Esophagus muscularis mucosa (tissue), 4 donors: Measurements from ENCODE around the gene POLR2H. TPM values are rescaled to one million over a fixed set of nuclear protein-coding genes. Genes with fewer than 3 reads are reported as not detected.
A peak's percentile ranks its signal among the peaks of the same experiment; 100 is the strongest.

ENCODE experiments used
- DNase-seq: peaks from one replicate; pipeline ENCODE4 v3.0.0-alpha.2; 2017; ENCODE audit errors: extremely low spot score
- H3K27ac ChIP-seq, 4 donors: fragments of 200-600 bp; sonication (generic); replicated peaks in 1 of 4; 1 replicate in 3 of 4; 2 replicates in 1 of 4; pipeline ENCODE4 v1.5.1; 2016 to 2019; ENCODE audit warnings: mild to moderate bottlenecking in 1 of 4
- H3K27me3 ChIP-seq, 4 donors: fragments of 200-600 bp; sonication (generic); one replicate each; pipeline versions ENCODE4 v1.5.1 to v1.6.0; 2016 to 2019
- H3K36me3 ChIP-seq, 4 donors: fragments of 200-600 bp; sonication (generic); one replicate each; pipeline ENCODE4 v1.5.1; 2016 to 2019
- H3K4me1 ChIP-seq, 4 donors: fragments of 200-600 bp; sonication (generic); one replicate each; pipeline ENCODE4 v1.5.1; 2016 to 2019
- H3K4me3 ChIP-seq, 4 donors: fragments of 200-600 bp; sonication (generic); 1 replicate in 2 of 4; 2 replicates in 2 of 4; pipeline ENCODE4 v1.5.1; 2016 to 2019; ENCODE audit warnings: mild to moderate bottlenecking in 4 of 4, moderate library complexity in 1 of 4
- H3K9me3 ChIP-seq, 4 donors: fragments of 200-600 bp; sonication (generic); 1 replicate in 3 of 4; 2 replicates in 1 of 4; pipeline ENCODE4 v1.5.1; 2016 to 2019
- EP300 ChIP-seq: sonication (generic); formaldehyde crosslinking; IDR thresholded peaks from one replicate; pipeline ENCODE4 v1.6.1; 2017; ENCODE audit warnings: antibody characterized with exemption
- POLR2A ChIP-seq: fragments of 450-650 bp; IDR thresholded peaks from one replicate; pipeline ENCODE4 v1.6.1; 2017; ENCODE audit warnings: antibody characterized with exemption, moderate library complexity, mild to moderate bottlenecking, low read depth
- POLR2AphosphoS5 ChIP-seq, 2 donors: sonication (generic); formaldehyde crosslinking; IDR thresholded peaks; one replicate each; pipeline ENCODE4 v1.6.1; 2017; ENCODE audit warnings: antibody characterized with exemption in 2 of 2
- WGBS: methylation state at CpG from one replicate; pipeline ENCODE4 v1.1.5; 2018; 5-methylcytosine and 5-hydroxymethylcytosine counted together
- intact Hi-C: fragments of 100-400 bp; cut with DNase I; formaldehyde crosslinking; loops from one replicate; pipeline ENCODE4 v1.15.1; 2023
- total RNA-seq, 4 donors: library from RNA; depleted of rRNA; stranded (reverse); fragments of >200 nt; gene quantifications; one replicate each; pipeline versions ENCODE4 v1.1.0 to v1.2.1, GENCODE V29; 2016
- TF ChIP-seq, protein P1 (sequence below), 3 experiments: fragments of 200-600 bp in 2 of 3; fragments of 450-650 bp in 1 of 3; sonication (generic) in 2 of 3; IDR thresholded peaks; one replicate each; pipeline ENCODE4 v1.5.1; 2017 to 2019; ENCODE audit warnings: antibody characterized with exemption in 3 of 3, mild to moderate bottlenecking in 2 of 3, moderate library complexity in 1 of 3

Gene POLR2H
- total RNA-seq, 4 donors from 2014 or later: 36.0 to 52.1 (median 40.4) TPM

GRCh38 chr3:184368586-184369183 lies 7.2 kb downstream of the POLR2H start:
- 54% methylated on average over 3 of the region's 3 CpGs for WGBS
- H3K36me3 ChIP-seq: peaks cover 8 to 59% (median 45%) of the 10 kb centered on the region in 4 donors
- no peak for DNase-seq
- peaks cover 18 to 48% (median 39%) of the 10 kb centered on the region in 4 donors for H3K4me1 ChIP-seq
- H3K27ac ChIP-seq: peak overlapping the region in 2 of 4 donors; percentile 3 to 30
- intact Hi-C loops: no loop called here
- no peaks in the 10 kb centered on the region for H3K27me3 ChIP-seq
- TF ChIP-seq, protein P1, sequence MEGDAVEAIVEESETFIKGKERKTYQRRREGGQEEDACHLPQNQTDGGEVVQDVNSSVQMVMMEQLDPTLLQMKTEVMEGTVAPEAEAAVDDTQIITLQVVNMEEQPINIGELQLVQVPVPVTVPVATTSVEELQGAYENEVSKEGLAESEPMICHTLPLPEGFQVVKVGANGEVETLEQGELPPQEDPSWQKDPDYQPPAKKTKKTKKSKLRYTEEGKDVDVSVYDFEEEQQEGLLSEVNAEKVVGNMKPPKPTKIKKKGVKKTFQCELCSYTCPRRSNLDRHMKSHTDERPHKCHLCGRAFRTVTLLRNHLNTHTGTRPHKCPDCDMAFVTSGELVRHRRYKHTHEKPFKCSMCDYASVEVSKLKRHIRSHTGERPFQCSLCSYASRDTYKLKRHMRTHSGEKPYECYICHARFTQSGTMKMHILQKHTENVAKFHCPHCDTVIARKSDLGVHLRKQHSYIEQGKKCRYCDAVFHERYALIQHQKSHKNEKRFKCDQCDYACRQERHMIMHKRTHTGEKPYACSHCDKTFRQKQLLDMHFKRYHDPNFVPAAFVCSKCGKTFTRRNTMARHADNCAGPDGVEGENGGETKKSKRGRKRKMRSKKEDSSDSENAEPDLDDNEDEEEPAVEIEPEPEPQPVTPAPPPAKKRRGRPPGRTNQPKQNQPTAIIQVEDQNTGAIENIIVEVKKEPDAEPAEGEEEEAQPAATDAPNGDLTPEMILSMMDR (IDR thresholded peaks at IDR 0.05): no peak
- TF ChIP-seq POLR2A: no peak
- no peak for TF ChIP-seq POLR2AphosphoS5 (IDR thresholded peaks at IDR 0.05)
- no peak for TF ChIP-seq EP300
- H3K9me3 ChIP-seq: no peaks in the 10 kb centered on the region
- no peak overlapping the region for H3K4me3 ChIP-seq

DNA sequence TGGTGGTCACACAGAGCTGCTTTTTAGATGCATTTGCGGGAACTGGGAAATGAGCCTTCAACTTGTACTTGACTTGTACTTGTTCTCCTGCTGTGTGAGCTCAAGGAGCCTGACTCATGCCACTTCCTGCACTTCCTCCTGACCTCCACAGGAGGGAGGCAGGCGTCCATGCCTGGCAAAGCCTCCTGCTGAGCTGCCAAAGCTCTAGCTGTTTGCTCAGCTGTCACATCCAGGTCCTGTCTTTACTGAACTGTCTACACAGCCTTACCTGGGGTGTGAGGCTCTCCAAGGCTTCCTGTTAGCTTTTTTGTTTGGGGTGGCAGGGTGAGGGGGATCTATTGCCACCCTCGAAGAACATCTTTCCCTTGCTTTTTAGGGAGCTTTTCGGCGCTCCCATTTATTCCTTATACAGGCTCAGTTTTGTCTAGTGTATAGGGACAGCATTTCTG lies 10.1 kb downstream of the POLR2H start:
- Histone ChIP-seq H3K27me3 (peaks cover 0 to 6% (median 0%) of the 10 kb centered on the region in 4 donors), H3K4me3 (no peak overlapping the region), H3K36me3 (peaks cover 6 to 37% (median 30%) of the 10 kb centered on the region in 4 donors), H3K9me3 (no peaks in the 10 kb centered on the region), H3K27ac (no peak overlapping the region), H3K4me1 (peaks cover 11 to 40% (median 26%) of the 10 kb centered on the region in 4 donors)
- TF ChIP-seq, protein P1 (IDR thresholded peaks at IDR 0.05): peak; percentile 90 to 95 (median 93)
- TF ChIP-seq POLR2AphosphoS5 (IDR thresholded peaks at IDR 0.05) (peak in 1 of 2 donors; percentile 61), EP300 (no peak), POLR2A (no peak)
- intact Hi-C loops: loop anchor here (2.0 to 10.0 kb wide), 2 partner anchors 141 to 173 kb away; no protein-coding TSS in a partner anchor
- no peak for DNase-seq
- 47% methylated on average over 5 of the region's 5 CpGs for WGBS

GRCh38 chr3:184372296-184372821 lies 10.8 kb downstream of the POLR2H start:
- peaks cover 12 to 40% (median 30%) of the 10 kb centered on the region in 4 donors for H3K4me1 ChIP-seq
- H3K27ac ChIP-seq: no peak overlapping the region
- no peak for TF ChIP-seq POLR2AphosphoS5 (IDR thresholded peaks at IDR 0.05)
- no peak for TF ChIP-seq EP300
- no peak for TF ChIP-seq POLR2A
- TF ChIP-seq, protein P1 (IDR thresholded peaks at IDR 0.05): no peak
- intact Hi-C loops: loop anchor here (10.0 kb wide), 1 partner anchor 172 kb away; no protein-coding TSS in a partner anchor
- peaks cover 0 to 12% (median 0%) of the 10 kb centered on the region in 4 donors for H3K27me3 ChIP-seq
- no peaks in the 10 kb centered on the region for H3K9me3 ChIP-seq
- H3K36me3 ChIP-seq: peaks cover 0 to 30% (median 22%) of the 10 kb centered on the region in 4 donors
- WGBS: 60% methylated on average over 8 of the region's 8 CpGs
- DNase-seq: no peak
- H3K4me3 ChIP-seq: no peak overlapping the region

DNA sequence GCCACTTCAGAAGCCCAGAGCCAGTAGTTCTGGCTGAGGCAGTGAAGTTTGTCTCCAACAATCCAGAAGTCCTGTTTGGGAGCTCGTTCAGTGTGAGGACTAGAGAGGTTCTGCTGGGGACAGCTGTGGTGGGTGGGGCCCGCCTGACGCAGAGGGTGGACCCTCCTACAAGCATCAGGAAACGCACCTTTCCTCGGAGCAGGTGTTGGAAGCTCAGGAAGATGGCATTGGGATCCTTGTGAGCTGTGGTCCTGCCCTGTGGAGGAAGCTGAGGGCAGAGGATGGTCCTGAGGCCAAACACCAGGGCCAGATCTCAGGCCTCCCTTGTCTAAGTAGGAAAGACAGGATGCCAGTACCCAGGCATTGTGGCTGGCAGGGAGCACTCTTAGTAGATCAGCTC lies 11.4 kb downstream of the POLR2H start:
- WGBS: no CpG with 5 or more reads among the region's 5 CpGs
- Histone ChIP-seq H3K4me3 (no peak overlapping the region), H3K4me1 (peaks cover 15 to 45% (median 35%) of the 10 kb centered on the region in 4 donors), H3K9me3 (no peaks in the 10 kb centered on the region), H3K27ac (peak overlapping the region in 1 of 4 donors; percentile 15), H3K36me3 (peaks cover 0 to 24% (median 17%) of the 10 kb centered on the region in 4 donors), H3K27me3 (peaks cover 0 to 17% (median 0%) of the 10 kb centered on the region in 4 donors)
- no peak for DNase-seq
- TF ChIP-seq POLR2AphosphoS5 (IDR thresholded peaks at IDR 0.05): no peak
- no peak for TF ChIP-seq EP300
- TF ChIP-seq, protein P1 (IDR thresholded peaks at IDR 0.05): no peak
- TF ChIP-seq POLR2A: no peak
- intact Hi-C loops: loop anchor here (10.0 kb wide), 1 partner anchor 172 kb away; no protein-coding TSS in a partner anchor
